C4-2B (cell line): ENCODE results near the gene SPOCK3.

Experiments used
- H3K27ac ChIP-seq: fragments of 450-650 bp; 2 replicates; pipeline ENCODE4 v1.5.1; 2017
- CTCF ChIP-seq: fragments of 450-650 bp; conservative IDR thresholded peaks from 2 replicates; pipeline ENCODE4 v1.5.1; 2017; ENCODE audit warnings: mild to moderate bottlenecking
- ZFX ChIP-seq: fragments of 450-650 bp; IDR thresholded peaks from 2 replicates; pipeline ENCODE4 v1.6.1; 2017

The SPOCK3 gene

GRCh38 chr4:167101035-167101434 lies 133.3 kb downstream of the SPOCK3 start:
- TF ChIP-seq ZFX (no peak), CTCF (no peak)
- H3K27ac ChIP-seq, result no peak overlapping the region

DNA sequence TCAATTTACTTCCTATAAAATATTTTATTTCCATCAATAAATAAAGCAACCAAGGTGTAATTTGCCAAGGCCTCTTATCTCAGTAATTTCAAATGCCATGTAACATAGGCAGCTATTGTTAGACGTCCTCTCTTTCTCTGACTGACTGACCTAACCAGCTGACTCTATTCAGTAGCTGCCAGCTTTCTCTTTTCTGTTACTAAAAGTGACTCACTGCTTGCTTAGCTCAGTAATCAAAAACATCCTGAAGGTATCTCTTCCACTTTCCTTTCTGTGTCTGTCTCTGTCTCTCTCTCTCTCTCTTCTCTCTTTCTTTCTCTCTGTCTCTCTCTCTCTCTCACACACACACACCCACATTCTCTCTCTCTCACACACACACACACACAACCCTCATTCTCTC lies 134.2 kb downstream of the SPOCK3 start:
- TF ChIP-seq ZFX (no peak), CTCF (no peak)

DNA sequence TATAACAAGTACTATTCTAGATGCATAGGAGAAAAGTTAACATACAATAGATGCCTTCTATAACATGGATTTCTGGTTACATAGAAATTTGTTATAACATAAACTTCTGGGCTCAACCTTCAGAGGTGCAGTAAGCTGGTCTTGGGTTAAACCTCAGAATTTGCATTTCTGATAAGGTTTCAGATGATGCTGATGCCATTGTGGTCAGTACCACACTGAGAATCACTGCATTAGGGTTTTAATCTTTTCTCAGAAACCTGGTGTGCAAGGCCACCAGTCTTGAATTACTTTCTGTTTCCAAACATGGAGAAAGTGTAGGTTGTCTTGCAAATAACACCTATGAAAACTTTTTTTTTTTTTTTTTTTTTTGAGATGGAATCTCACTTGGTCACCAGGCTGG lies 146.2 kb downstream of the SPOCK3 start:
- no peak overlapping the region for H3K27ac ChIP-seq
- TF ChIP-seq ZFX (no peak), CTCF (no peak)

More for the DNA sequence above, 134.2 kb downstream of the SPOCK3 start:
- H3K27ac ChIP-seq, result no peak overlapping the region

DNA sequence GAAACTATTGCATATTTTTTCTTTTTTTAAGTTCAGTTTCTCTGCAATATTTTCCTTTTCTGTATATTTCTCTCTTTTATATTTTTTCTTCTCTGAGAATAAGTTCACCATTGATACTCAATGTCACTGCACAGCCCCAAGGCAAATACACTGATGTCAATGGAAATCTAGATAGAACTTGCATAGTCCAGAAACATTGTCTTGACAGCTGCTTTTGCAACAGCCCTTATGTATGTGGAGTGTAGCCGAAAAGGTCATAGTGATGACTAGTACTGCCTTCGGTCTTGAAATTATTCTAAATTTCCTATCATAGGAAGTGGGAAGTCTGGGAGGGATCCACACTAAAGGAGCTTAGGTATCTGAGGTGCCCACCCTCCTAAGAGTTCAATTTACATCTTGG lies 150.0 kb downstream of the SPOCK3 start:
- TF ChIP-seq CTCF, result no peak
- TF ChIP-seq ZFX, result no peak
- no peak overlapping the region for H3K27ac ChIP-seq

DNA sequence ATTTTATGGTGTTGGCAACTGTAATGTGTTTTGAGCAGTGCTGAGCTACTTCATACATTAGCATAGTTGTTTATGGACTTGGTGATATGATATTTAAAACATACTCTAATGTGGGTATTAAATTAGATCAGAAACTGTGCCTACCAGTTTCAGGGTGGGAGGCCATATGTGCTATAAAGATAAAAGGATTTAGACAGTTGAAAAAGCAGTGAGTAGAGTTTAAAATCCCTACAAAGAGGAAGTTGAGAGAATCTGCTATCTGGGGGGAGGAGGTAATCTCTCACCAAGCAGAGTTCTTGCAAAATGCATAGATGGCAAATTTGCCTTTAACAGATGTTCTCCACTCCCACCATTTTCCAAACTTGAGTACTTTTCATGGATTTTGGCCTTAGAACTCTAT lies 154.5 kb downstream of the SPOCK3 start:
- TF ChIP-seq ZFX (no peak), CTCF (no peak)
- no peak overlapping the region for H3K27ac ChIP-seq

- H3K27ac ChIP-seq, result no peak overlapping the region
- TF ChIP-seq CTCF, result no peak
- TF ChIP-seq ZFX, result no peak
These were observed 181.6 kb downstream of the SPOCK3 start for GRCh38 chr4:167052631-167053091.

DNA sequence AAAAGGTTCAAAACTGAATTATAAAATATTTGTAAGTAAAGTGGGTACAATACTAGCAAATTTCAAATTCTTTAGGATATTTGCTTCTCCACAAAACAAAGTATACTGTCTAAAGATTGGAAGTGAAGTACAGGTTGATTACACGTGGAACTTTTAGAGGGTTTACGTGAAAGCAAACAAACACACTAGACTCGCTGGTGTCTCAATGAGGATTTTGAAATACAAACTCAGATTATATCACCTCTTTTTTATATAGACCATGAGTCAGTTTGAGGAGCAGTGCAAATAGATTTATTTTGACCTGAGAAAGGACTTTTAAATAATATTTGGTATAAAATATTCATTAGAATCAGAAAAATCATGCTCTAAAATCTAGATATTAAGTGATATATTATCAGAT lies 185.0 kb downstream of the SPOCK3 start:
- H3K27ac ChIP-seq, result no peak overlapping the region
- TF ChIP-seq ZFX (no peak), CTCF (no peak)
